GM19239 (cell line): Measurements from ENCODE around the gene SDC3.

Experiments used
- DNase-seq: peaks from one replicate; pipeline ENCODE4 v3.0.0; 2011; ENCODE audit warnings: low spot score; ENCODE audit not compliant: insufficient read length
- FAIRE-seq: peaks from 2 replicates; lab custom pipeline; 2011; peaks lifted over from hg19 to GRCh38; lab: Jason Lieb, UNC

Gene SDC3

DNA sequence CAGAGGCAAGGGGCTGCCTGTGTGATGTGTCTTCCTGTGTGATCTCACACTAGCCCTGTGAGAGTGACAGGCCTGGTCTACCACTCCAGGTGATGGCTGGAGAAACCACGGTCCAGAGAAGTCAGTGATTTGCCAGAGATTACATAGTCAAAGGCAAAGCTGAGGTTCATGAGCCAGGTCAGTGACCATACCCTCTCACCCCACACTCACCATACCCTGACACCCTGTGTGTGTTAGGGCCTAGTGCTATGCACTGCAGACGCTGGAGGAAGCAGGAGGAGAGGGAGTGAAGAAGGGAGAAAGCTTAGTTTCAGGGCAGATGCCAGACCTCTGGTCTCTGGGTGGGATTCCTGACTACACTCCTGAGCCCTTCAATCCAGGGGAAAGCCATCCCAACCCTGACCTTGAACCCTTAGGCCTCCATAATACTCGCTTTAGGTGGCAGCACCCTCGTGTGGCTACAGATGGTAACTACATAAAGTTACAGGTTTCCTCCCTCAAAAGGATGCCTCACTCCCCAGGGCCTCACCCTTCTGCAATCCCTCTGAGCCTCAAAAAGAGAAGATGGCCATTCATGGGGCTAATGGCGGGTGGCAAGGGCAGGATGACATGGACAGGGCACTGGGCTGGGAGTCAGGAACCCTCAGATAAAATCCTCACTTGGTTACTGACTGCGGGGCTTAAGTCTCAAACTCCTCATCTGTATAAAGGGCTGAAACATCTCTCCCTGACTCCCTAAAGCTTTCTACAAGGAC lies 20.8 kb upstream of the SDC3 start:
- DNase-seq, result no peak
- peak; percentile 88 for FAIRE-seq

GRCh38 chr1:30928789-30929134 lies 20.2 kb upstream of the SDC3 start:
- no peak for FAIRE-seq

GRCh38 chr1:30928171-30928570 lies 19.6 kb upstream of the SDC3 start:
- no peak for DNase-seq
- FAIRE-seq, result no peak

More at GRCh38 chr1:30928789-30929134, 20.2 kb upstream of the SDC3 start:
- DNase-seq, result no peak

DNA sequence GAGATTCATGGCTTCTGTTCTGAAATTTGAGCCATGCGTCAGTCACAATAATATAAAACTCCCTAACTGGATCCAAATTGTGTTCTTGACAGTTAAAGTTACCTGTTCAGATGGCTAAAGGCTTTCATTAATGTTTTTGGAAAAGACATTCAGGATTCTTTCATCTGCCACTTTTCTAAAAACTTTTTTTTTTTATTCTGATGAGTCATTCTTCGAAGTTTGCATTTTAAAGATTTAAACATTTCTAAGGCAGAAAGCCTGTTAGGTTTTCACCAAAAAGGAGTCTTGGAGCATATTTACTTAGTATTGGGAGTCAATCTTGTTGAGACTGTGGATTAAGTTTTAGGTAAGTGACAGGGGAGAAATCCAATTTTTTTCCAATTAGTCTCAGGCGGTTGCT lies 18.9 kb upstream of the SDC3 start:
- no peak for FAIRE-seq
- no peak for DNase-seq

GRCh38 chr1:30923597-30923996 lies 15.0 kb upstream of the SDC3 start:
- no peak for FAIRE-seq
- no peak for DNase-seq

GRCh38 chr1:30920827-30921226 lies 12.3 kb upstream of the SDC3 start:
- no peak for FAIRE-seq
- no peak for DNase-seq

DNA sequence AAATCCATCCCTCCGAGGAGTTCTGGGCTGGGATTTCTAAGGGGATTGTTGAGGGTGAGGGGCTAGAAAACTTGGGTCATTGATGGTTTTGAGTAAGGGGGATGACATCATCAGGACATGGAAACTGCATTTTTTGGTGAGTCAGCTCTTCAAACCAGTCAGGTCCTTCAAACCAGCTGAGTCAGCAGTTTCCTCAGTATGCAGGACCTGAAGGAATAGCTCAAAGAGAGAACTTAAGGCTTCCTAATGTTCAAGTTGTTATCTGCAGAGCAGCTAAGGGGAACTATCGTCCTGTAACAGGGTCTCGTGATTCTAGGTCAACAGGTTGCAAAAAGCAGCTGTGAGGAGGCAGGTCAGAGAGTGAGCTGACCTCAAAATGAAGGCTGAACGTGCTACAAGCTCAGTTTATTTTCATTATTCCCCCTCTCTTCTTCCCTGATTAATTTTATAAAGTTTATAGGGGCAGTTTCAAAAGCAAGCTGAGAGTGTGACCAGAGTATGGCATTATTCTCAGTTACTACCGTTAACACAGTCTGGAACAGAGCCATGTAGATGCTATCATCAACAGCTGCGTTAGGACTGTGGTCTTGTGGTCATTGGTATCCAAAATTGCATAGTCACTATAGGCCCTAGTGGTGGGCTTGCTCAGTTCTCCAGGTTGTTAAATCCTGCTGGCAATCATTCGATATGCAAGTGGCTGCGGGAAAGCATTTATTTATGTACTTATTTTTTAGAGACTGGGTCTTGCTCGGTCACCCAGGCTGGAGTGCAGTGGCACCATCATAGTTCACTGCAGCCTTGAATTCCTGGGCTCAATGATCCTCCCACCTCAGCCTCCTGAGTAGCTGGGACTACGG lies 10.7 kb upstream of the SDC3 start:
- FAIRE-seq (no peak), DNase-seq (no peak)

DNA sequence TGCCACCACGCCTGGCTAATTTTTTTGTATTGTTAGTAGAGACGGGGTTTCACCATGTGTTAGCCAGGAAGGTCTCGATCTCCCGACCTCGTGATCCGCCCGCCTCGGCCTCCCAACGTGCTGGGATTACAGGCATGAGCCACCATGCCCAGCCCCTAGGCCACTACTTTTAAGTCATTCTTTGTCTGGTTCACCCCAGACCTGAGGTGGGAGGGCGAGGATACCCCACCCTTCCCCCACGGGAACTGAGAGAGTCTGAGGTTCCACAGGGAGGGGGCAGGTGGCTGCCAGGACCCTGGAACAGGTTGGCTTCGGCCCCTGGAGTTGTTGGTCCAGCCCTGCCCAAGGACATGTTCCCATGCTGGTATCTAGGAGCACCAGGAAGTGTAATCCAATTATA lies 7.7 kb upstream of the SDC3 start:
- FAIRE-seq, result no peak
- no peak for DNase-seq

DNA sequence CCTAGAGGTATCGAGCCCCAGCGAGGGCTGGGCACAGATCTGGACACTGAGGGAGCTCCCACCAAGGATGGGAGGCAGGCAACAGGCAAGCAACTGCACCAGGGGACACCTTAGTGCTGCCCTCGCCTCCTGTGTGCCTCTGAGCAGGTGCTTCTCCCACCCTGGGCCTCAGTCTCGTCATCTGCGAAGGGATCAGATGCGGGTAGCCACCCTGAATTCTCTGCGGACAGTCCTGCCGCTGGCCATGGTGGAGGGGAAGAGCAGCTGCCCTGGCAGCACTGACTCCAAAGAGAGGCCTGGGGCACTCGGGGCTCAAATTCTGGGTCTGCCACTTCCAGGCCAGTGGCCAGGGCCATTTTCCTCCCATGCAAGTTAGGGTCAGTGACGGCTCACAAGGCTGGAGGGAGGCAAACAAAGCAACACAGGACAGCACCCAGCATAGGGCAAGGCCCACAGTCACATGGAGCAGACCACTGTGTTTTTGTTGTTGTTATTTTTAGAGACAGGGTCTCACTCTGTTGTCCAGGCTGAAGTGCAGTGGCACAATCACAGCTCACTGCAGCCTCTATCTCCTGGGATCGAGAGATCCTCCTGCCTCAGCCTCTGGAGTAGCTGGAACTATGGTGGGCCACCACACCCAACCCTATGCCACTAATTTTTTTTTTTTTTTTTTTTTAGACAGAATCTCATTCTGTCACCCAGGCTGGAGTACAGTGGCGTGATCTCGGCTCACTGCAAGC lies 7.1 kb upstream of the SDC3 start:
- FAIRE-seq, result no peak
- DNase-seq, result no peak

GRCh38 chr1:30914931-30915330 lies 6.4 kb upstream of the SDC3 start:
- FAIRE-seq, result no peak
- DNase-seq, result no peak

- DNase-seq, result no peak
- FAIRE-seq, result no peak
These were observed 6.0 kb upstream of the SDC3 start for GRCh38 chr1:30914587-30914922.

GRCh38 chr1:30912913-30913652 lies 4.5 kb upstream of the SDC3 start:
- DNase-seq, result no peak
- no peak for FAIRE-seq

GRCh38 chr1:30912224-30912623 lies 3.7 kb upstream of the SDC3 start:
- DNase-seq (no peak), FAIRE-seq (no peak)

GRCh38 chr1:30911059-30911954 lies 2.7 kb upstream of the SDC3 start:
- DNase-seq (peak; percentile 78), FAIRE-seq (peak; percentile 73)

- DNase-seq (no peak), FAIRE-seq (no peak)
These were observed 959 bp upstream of the SDC3 start for GRCh38 chr1:30909365-30910068.

DNA sequence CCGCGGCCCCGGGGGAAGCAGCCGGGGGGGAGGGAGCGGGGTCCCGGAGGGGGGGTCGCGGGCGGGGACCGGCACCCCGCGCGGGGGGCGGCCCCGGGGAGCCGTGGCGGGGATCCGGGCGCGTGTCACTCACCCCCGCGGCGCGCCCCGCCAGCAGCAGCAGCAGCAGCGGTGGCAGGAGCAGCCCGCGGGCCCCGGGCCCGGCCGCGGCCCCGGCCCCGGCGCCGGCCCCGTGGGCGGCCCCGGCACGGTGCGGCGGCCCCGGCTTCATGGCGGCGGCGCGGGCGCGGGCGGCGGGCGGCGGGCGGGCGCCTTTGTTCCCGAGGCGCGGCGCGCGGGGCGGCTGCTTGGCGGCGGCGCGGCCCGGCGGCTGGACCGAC lies 252 bp downstream of the SDC3 start:
- FAIRE-seq, result no peak
- DNase-seq, result no peak

DNA sequence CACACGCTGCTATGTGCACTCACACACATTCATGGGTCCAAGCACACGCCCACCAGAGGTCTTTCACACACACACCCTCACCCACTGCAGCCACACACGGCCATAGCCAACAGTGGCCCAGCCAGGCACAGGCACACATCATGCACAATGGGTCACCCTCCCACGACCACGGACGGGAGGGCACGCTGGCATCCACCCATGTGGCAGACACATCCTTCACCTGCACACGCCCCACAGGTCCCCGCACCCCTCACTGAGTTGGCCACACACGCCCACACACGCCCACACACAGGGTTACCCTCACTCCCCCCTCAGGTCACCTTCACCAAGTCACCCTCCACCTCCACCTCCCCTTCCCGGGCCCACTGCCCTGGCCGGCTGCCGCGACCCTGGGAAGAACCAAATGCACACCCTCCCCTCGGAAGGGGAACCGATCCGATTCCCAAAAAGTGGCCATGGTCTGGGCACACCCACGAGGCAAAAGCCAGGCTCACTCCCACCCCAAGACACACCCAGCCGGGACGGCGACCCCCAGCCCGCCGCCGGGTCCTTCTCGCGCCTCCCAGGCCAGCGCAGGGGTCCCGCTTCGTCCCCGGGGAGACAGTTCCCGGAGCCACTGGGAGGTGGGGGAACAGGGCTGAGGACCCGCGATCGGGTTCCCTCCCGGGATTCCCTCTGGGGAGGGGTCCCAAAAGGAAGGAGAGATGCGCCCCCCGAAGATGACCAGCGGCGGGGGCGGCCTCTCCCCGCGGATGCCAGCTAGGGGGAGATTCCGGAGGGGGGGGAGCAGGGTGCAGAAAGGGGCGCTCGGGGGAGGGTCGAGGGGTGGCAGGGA lies 860 bp downstream of the SDC3 start:
- no peak for FAIRE-seq
- no peak for DNase-seq
